ENCODE measurements around the gene SS18L1.
A peak's percentile ranks its signal among the peaks of the same experiment; 100 is the strongest.

SS18L1 gene

DNA sequence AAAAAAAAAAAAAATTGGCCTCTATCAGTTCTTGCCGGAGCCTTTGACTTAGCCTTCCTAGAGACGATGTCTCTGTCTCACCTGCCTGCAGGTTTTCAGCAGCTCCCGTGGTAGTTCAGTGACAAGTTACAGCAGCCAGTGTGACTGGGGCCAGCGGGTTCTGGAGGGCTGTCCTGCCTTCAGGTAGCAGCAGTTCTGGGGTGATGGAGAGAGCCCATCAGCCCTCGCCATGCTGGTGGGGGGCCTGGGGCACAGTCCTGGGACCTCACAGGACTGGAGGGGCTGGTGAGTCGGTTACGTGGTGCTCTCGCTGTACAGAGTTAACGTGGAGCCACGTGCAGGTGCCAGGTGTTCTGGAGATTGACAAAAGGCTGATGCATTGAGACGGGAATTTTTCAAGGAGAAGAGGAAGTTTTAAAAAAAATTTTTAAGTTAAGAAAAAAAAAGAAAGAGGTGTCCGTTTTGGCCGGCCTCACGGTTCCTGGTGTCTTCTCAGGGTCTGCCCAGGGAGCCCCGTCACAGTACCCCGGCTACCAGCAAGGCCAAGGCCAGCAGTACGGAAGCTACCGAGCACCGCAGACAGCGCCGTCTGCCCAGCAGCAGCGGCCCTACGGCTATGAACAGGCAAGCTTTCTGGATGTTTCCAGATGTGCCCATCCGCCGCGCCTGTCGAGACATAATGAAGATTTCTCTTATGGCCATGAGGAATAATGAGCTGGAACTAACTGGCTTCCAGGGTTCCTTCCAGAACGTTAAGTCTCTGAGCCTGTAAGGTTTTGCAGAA, 30.6 kb downstream of the SS18L1 start:
- DNase-seq (ENCODE audit: low spot score): no peak

DNA sequence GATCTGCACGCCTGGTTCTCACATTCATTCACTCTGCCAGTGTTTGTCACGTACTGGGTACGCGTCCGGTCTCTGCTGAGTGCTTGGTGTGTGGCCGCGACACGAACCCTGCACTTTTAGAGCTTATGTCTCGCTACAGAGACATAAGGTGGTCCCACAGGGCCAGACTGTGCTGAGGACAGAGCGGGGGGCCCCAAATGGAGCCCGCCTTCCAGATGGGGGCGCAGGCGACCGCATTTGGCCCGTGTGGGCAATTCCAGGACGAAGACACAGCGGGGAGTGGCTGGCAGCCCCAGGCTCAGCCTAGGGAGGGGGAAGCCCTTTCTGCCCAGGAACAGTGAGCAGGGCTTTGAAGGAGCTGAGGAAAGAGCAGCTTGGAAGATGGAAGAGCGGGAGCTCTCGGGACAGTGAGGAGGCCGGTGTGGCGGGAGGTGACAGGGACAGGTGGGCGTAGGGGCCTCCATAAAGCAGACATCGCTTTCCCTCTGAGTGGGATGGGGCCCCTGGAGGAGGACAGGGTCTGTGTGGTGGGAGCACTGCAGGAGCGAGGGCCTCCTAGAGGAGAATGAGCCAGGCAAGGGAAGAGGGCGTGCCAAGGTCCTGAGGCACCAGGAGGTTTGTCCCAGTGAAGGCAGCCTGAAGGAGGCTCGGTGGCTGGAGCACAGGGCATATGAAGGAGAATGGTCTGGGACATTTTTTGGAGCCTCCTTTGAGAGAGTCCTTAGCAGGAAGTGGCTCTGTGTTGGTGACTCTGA, 31.5 kb downstream of the SS18L1 start:
- DNase-seq (ENCODE audit: low spot score): no peak

DNA sequence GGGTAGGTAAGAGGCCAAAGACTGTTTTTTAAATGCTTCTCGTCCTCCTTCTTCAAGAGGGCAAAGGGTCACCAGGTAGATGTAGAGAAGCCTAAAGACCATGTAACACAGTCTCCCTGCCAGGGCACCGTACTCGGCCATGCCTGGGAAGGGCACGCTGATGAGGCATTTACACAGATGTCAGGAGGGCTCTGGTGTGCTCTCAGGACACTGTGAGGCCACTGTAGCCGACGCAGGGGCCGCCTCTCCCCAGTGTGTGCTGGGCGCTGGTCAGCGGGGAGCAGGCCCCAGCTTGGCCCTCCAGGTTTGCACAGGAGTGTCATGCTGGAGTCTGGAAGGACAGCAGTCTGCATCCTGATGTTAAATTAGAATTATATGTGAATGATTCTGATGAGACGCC, 32.1 kb downstream of the SS18L1 start:
- DNase-seq (ENCODE audit: low spot score): no peak

DNA sequence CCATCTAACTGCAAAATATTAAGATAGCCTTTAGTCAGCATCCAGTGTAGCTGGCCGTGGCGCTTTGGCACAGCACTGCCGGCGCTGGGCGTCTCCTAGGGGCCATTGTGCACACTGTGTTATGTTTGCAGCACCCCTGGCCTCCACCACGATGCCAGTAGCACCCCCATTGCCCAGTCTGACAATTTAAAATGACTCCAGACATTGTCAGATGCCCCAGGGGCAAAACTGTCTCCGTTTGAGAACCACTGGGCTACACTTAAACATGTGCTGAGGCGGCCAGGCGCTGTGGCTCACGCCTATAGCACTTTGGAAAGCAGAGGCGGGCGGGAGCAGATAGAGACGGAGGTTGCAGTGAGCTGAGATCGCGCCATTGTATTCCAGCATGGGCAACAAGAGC, 33.3 kb downstream of the SS18L1 start:
- no peak for DNase-seq (ENCODE audit: low spot score)

DNA sequence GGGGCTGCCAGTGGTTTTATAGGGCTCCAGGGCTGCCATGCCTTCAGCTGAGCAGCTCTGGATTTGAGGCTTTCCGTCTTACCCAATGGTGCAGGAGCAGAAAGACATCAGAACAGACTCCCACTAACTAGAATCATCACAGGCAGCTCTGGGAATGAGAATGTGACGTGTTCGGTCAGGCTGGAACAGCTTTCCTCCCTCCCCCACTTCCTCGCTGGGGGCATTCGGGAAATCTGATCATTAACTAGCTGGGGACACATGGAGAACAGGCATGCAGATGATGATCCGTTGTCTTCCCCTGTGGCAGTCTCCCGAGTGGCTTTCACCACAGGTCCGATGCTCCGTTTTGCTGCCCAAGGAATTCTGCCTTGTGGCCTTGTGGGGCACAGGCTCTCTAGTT, 33.7 kb downstream of the SS18L1 start:
- DNase-seq (ENCODE audit: low spot score): no peak

DNA sequence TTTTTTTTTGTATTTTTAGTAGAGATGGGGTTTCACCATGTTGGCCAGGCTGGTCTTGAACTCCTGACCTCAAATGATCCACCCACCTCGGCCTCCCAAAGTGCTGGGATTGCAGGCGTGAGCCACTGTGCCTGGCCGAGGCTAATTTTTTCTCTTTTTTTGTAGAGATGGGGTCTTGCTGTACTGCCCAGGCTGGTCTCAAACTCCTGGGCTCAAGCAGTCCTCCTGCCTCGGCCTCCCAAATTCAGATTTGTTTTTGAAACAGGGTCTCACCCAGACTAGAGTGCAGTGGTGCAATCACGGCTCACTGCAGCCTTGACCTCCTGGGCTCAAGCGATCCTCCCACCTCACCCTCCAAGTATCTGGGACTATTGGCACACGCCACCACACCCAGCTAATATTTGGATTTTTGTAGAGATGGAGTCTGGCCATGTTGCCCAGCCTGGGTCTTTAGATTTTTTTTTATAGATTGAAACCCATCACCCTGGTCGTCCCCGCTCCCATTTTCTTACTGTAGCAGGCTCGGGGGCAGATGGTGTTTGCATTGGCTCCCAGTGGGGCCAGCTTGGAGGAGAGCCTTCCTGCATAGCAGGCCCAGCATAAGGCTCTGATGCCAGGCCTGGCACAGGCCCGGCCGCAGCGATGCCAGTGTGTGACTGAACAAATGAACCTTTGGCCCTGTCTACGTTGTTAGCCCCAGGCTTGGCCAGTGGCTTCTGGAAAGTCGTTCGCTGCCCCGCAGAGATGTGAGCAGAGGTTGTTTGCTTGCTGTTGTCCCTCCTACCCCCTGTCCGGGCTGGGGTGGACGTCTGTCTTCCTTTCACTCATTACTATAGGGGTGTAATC, 35.0 kb downstream of the SS18L1 start:
- DNase-seq (ENCODE audit: low spot score): no peak

DNA sequence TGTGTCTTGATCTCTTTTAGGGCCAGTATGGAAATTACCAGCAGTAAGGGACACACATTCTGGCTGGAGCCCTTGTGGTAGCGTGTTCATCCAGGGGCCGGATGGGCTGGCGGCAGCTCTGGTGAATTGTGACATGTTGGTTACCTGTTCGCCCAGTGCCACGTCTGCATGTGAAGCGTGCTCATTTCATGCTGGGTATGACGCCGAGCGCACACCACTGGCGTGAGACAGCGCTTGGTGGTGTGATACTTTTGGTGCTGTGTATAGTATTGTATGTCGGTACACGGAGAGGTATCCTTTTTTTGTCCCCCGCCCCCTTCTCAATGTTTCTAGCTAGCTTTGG, 35.6 kb downstream of the SS18L1 start:
- no peak for DNase-seq (ENCODE audit: low spot score)

DNA sequence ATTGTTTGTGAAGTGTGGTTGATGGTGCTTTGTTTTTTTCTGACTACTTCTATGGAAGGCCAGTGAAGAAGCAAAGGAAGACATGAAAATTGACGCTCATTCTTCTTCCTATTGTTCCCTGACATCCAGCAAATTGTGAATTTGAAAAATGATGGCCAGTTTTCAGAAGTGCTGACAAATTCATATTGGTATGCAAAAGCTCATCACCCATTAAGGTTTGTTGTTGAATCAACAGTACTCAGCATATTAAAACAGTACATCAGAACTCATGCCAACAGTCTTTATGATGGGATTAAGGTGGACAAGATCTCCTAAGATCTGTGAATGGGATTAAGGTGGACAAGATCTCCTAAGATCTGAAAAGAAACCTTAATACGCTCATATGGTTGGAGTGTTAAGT, 38.2 kb downstream of the SS18L1 start:
- DNase-seq (ENCODE audit: low spot score): no peak

DNA sequence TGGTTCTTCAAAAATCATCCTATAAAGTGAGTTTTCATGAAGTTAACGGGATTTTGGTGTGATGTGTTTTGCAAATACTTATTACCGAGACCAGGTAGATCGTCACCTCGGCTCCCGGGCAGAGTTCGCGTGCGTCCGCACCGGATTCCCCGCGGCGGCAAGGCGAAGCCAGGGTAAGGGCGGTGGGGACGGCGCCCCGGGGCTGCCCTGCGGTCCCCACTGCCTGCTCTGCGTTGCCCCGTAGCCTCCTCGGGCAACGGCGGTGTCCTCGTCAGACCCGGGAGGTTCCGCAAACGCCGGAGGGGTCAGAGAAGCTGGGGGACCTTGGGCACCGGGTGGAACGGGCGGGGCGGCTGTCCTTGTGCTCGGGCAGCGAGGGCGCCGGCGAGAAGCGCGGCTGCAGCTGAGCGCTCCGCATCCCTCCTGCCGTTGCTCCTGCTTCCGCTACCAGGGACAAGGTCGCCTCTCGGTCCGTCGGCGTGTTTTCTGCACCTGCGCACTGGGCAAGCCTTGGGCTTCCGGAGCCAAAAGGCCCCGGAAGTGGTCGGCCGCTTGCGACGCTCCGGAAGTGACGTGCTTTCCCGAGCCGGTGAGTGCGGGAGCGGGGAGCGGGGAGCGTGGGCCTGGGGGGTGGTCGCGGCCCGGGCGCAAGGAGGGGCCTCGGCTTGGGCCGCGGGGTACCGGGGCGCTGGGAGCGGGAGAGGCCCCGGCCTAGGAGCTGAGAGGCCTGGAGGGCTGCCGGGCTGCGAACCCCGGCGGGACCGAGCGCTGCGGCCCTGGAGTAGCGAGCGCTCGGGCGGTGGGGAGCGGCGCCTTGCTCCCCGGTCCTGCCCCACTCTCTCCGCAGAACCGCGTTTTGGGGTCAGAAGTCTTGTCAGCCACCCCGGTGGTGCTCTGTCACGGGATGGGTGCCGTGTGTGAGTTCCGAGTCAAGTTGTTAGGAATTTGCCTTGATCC, 39.2 kb downstream of the SS18L1 start, which contains the start of gene MTG2:
MTG2 (plus strand) TSS at position 560 of the 957 bp plus-strand sequence. CDS start 10,393 bp downstream, outside the sequence.
- DNase-seq (ENCODE audit: low spot score): peak; percentile 99

DNA sequence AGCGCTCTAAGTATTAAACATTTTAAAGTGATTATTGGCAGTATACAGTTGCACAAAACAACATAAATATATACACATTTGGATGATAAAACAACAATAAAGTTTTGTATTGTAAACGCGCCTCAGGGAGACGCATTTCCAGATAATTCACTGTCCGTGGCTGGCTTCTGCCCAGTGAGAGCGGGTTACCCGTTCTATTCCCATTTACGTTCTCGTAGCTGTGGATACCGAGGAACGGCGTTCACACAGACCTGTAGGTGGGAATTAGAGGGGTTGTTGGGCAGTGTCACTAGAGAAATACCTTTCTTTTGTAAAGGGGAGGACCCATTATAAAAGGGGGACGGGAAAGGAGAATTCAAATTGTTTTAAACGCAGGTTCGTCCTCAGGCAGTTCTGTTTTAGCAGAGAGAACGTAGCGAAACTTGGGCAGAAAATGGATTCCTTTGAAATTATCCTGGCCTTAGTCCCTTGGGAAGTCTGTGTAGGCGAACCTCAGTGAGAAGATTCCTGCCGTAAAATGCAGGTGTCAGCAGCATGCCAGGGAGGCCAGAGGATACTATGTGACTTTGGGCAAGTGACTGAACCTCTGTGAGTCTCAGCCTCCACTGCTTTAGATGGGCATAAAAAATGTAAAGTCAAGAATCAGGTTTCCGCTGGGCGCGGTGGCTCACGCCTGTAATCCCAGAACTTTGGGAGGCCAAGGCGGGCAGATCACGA, 40.0 kb downstream of the SS18L1 start:
- DNase-seq (ENCODE audit: low spot score): peak; percentile 44

DNA sequence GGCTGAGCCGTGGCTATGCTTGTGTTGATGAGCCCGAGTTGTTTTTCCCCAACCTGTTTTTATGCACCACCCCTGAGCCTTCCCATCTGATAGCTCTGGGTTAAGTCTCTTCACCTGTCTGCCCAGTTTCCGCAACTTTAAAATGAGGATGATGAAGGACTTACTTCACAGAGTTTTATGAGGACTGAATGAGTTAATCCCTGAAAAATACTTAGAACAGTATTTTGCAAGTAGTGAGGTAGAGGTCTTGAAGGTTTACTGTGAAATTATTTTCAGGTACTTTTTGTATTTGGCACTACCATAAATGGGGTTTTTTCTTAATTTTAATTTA, 42.5 kb downstream of the SS18L1 start:
- no peak for DNase-seq (ENCODE audit: low spot score)

DNA sequence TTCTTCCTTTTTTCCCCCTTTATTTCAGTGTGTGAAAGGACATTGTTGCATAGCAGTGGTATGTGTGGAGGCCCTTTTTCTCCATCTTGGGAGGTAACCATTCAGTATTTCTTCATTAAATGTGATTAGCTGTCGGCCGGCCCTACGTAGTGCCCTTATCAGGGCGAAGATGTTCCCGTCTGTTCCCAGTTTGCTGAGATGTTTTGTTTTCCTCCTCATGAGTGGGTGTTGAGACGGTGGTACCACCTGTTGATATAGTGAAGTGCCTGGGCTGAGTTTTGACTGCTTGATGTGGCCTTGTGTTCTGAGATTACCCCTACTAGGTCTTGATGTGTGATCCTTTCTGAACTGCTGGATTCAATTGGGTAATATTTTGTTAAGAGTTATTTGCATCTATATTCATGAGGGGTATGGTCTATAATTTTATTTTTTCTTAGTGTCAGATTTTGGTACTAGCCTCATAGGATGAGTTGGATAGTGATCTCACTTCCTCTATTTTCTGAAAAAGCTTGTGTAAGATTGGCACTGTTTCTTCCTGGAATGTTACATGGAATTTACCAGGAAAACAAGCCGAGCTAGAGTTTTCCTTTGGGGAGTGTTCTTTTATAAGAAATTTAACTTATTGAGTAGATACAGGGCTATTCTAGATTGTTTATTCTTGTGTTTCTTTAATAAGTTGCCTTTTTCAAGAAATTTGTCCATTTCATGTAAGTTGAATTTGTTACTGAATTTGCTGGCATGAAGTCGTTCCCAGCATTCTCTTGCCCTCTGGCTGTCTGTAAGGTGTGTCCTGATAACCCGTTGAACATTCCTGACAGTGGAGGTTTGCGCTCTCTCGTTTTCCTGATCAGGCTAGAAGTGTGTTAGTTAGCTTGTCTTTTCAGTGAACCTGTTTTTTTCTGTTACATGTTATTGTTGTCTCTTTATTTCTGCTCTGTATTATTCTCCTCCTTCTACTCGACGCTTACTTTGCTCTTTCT, 43.6 kb downstream of the SS18L1 start:
- DNase-seq (ENCODE audit: low spot score): peak; percentile 52

DNA sequence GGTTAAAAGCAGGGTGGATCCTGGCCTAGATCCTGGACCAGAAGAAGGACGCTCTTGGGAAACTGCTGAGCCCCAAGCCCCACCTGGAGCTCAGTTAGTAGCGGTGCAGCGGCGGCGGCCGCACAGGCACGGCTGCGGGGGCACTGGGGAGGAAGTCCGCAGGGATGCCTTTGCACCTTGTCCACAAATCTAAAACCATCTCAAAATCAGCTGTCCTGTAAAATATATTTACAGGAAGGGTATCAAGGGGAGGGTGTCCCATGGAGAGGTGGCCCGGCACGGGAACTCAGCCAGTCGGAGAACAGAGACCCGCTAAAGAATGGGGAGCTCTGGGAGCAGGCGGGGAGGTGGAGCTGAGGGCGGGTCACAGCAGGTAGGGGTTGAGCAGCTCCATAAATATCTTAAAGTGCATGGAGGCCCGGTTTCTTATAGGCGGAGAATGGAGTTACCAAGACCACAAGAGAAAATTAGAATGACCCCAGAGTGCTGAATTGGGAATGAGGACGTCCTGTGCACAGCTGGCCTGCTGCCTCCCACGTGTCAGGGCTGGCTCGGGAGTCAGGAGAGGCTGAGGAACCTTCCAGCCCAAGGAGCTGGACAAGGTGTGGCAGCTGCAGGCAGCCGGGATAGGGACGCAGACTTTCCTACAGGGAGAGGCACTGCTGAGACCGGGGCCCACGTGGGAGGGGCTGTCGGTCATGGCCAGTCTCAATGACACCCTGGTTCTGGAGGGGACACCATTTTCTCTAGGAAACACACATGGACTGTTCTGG, 47.3 kb downstream of the SS18L1 start:
- DNase-seq (ENCODE audit: low spot score): no peak

DNA sequence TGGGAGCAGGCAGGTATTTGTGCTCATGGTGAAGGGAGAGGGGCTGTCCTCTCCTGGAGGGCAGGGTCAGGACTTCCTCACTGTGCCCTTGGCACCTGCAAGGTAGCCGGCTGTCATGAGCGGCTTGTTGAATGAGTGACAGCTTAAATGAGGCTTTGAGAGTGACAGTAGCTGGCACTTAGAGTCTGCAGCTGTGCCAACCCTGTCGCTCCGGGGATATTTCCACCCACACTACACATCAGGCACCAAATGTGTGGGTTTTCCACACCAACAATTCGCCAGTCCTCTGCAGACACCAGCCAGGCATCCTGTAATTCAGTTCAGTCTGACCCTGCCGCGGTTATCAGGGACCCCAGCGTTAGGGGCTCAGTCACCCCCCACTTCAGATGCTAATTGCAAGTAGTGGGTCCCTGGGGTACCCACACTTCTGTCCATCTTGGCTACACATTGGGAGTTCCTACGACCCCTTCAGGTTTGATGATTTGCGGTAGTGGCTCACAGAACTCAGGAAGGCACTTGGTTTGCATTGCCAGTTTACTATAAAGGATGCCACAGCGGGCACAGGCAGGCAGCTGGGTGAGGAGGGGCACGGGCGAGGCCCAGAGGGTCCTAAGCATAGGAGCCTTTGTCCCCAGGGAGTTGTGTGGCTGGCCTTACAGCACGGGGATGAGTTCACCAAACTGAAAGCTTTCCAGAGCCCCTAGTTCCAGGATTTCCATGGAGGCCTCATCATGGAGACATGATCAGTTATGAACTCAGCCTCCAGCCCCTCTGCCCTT, 48.4 kb downstream of the SS18L1 start:
- DNase-seq (ENCODE audit: low spot score): no peak

DNA sequence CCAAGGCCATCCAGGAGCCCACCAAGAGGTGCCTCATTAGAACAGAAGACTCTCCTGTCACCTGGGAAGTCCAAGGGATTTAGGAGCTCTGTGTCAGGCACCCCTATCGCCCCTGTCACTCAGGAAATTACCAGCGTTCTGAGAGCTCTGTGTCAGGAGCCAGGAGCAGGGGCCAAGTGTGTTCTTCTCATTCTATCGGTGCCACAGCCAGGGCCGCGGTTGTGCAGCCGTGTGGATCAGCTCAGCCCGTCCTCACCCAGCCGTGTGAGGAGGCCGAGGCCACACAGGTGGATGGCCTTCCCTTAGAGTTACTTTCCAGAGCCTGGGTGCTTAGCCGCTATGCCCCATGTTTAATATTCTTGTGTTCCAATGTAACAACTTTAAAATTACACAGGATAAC, 49.1 kb downstream of the SS18L1 start:
- DNase-seq (ENCODE audit: low spot score): no peak

DNA sequence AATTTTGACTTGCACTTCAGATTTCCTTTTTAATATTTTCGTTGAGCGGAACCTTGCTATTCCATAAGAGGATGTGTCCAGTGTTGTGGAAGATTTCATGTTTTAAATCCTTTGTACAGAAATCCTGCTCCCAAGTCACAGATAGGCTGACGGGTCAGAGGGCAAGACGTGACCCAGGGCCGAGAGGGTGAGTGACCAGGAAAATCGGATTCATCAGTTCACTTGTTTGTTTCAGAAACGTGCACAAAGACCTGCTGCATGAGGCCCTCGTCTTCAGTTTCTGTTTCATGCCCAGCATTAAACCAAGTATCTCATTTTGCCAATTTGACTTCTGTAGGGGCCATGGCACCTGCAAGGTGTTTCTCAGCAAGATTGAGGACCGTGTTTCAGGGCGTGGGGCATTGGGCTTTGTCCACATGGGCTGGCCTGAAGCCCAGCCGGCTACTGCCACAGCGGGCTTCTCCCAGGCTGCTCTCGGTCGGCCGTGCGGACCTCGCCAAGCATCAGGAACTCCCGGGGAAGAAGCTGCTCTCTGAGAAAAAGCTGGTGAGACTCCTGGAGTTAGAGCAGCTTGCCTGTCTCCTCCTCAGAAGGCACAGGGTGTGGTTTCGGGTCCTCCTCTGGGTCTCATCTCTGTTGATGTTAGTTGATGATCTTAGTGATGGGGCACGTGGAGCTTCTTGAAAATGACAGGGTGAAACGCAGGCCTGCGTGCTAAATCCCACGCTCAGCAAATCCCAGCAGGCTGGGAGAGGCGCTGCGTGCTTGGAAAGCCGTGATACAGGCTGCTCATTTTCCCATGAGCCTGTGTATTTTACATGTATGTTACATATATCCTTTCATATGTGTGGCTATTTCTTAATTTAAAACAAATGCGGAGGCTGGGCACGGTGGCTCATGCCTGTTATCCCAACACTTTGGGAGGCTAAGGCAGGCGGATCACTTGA, 49.8 kb downstream of the SS18L1 start:
- no peak for DNase-seq (ENCODE audit: low spot score)

DNA sequence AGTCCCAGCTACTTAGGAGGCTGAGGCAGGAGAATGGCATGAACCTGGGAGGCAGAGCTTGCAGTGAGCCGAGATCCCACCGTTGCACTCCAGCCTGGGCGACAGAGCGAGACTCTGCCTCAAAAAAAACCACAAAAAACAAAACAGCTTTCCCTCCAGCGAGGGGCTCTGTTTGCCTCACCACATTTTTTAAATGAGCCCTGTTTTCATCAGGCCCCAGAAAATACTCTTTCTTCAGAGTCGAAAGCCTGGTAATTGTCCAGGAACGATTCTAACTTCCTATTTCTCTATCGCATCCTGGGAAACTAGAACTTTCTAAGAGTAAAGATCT, 51.5 kb downstream of the SS18L1 start:
- DNase-seq (ENCODE audit: low spot score): no peak
